Left kidney (tissue), 2 donors: Measurements from ENCODE around the gene TMEM17. TPM values are rescaled to one million over a fixed set of nuclear protein-coding genes. Genes with fewer than 3 reads are reported as not detected.

Experiments used
- DNase-seq: peaks from one replicate; pipeline ENCODE4 v3.0.0-alpha.2; 2013
- polyA plus RNA-seq: library from polyadenylated mRNA; unstranded; fragments of 120-200 nt; gene quantifications from one replicate; pipeline ENCODE4 v1.2.1, GENCODE V29; 2013; ENCODE audit not compliant: insufficient read length

Gene TMEM17
- polyA plus RNA-seq, 1 donor = 6.8 TPM

DNA sequence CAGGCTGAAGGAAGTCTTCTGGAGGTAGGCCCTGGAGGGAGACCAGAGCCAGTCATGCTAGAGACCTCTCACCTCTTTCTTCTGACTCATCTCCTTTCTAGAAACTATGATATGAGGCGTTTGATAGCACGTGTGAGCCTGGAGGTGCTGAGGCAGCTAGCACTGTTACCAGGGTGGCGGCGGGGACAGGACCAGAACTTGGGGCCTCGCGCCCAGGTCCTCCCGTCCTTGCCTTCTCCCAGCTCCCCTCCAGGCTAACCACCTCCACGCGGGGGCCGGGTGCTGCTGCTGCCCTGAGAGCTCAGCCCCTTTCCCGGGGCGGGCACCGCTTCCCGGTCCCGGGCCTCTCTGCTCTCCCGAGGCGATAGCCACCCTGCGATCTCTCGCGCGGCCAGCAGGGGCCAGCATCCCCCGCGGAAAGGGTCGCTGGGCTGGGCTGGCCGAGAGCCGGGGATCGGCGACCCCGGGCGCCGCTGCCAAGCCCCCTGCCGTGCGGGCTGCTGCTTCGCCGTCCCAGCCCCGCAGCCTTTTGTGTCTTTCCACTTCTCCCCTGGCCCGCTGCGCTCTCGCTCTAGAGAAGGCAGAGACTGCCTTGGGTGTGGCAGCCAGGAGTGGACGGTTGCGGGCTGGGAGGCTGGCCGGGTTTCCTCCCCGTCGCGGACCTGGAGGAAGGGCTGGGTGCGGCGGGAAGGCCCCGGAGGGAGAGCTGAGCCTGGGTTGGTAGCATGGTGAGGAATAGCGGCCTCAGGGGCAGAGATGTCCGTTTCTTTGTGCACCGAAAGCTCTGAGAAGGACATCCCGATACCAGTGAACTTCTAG is 49.1 kb downstream of the TMEM17 start:
- peak; percentile 66 for DNase-seq

DNA sequence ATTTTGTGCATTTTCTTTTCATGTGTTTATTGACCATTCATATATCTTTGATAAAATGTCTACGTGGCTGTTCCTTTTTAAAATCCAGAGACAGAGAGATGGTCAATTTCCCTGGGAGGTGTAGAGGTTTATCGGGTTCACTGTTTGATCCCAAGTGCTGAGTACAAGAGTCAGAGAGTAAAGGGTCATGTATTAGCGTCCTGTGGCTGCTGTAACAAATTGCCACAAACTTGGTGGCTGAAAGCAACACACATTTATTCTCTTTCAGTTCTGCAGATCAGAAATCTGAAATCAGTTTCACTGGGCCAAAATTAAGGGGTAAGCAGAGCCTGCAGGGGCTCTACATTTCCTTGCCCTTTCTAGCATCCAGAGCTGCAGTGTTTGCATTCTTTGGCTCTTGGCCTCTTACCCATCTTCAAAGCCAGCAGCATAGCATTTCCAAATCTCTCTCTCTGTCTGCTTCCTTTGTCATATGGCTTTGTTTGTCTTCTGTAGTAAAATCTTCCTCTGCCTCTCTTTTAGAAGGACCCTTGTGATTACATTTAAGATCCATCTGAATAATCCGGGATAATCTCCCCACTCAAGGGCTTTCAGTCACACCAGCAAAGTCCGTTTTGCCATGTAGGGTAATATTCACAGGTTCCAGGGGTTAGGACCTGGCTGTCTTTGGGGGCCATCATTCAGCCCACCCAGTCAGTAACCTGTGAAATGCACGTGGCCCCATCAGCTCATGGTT is 49.9 kb downstream of the TMEM17 start:
- DNase-seq = no peak

DNA sequence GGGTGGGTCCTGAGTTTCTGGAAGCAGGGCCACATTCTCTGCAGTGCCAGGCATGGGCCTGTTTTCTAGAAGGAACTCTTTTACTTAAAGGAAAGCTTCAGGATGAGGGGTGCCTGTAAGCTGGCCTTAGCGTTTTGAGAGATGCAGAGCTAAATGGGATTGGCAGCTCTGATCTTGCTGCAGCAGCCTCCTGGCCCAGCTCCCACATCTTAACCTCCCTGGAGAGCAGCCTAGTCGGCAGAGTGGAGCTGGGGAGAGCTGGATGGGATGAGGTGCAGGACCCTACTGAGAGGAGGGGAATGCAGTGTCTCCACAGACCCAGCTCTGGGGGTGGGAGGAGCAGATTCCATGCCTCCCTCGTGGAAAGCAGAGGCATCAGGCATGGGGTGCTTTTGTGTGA is 52.0 kb downstream of the TMEM17 start:
- DNase-seq = no peak

DNA sequence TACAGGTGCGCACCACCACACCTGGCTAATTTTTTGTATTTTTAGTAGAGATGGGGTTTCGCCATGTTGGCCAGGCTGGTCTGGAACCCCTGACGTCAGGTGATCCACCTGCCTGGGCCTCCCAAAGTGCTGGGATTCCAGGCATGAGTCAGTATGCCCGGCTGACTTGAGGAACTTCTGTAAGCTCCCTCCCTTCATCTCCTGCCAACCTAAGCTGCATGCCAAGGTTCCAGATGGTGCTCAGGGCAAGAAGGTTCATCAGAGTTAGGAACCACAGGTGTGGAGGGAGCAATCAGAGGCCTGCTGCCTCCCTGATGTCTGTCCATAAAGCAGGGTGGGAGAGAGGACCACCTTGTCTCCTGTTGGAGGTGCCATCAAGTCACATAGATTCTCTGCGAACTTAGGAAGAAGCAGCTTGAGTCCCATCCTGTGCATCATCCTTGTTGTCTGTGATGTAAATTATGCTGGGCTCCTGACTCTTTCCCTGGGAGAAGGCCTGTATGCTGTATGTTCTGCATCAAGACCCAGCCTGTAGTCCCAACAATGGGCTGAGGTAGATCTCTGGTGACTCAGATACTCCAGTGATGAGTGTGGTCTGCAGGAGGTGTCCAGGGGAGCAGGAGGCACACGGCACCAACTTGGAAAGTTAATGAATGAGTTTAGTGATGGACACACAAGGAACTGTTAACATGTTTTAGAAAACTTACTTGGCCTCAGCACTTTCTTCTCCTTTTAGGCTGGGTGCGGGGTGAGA is 53.1 kb downstream of the TMEM17 start:
- no peak for DNase-seq

DNA sequence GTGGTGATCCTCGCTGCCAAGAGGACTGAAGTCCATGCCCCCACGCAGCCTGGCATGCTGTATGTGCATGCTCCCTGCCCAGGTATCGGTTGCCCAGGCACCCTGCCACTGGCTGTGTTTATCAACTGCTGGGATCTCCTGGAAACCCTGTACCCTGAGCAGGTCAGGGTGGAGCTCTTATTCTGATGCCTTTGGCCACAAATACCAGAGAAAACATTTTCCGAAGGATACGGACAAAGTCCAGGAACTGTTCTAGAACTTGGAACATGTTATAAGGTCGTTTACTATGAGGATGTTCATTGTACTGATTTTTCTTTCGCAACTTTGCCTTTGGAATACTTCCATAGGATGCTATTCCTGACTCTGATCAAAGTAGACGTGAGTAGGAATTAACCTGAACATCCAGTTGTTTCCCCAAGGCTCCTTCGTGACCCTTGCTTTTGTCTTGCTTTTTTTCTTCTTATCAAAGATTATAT is 55.2 kb downstream of the TMEM17 start:
- DNase-seq = no peak

Other genes with a start within 250 kb of the TMEM17 start
- 51.1 TPM for gene EHBP1, start 199.5 kb upstream of the TMEM17 start, polyA plus RNA-seq